ENCODE data around the gene GFRA1.

Gene GFRA1

GRCh38 chr10:116210588-116211346, 62.2 kb downstream of the GFRA1 start:
- no peak for DNase-seq (ENCODE audit: low read depth)
- no peak overlapping the region for H3K4me3 ChIP-seq (ENCODE audit: low read depth, low read length)

GRCh38 chr10:116209781-116210180, 63.2 kb downstream of the GFRA1 start:
- H3K4me3 ChIP-seq (ENCODE audit: low read depth, low read length): no peak overlapping the region
- DNase-seq (ENCODE audit: low read depth): no peak

GRCh38 chr10:116208956-116209567, 63.9 kb downstream of the GFRA1 start:
- DNase-seq (ENCODE audit: low read depth): no peak
- H3K4me3 ChIP-seq (ENCODE audit: low read depth, low read length): no peak overlapping the region

GRCh38 chr10:116207690-116208089, 65.3 kb downstream of the GFRA1 start:
- DNase-seq (ENCODE audit: low read depth): no peak

GRCh38 chr10:116203661-116204060, 69.3 kb downstream of the GFRA1 start:
- DNase-seq (ENCODE audit: low read depth): no peak
- no peak overlapping the region for H3K4me3 ChIP-seq (ENCODE audit: low read depth, low read length)

More at GRCh38 chr10:116207690-116208089, 65.3 kb downstream of the GFRA1 start:
- H3K4me3 ChIP-seq (ENCODE audit: low read depth, low read length): no peak overlapping the region

- DNase-seq (ENCODE audit: low read depth): no peak
- no peak overlapping the region for H3K4me3 ChIP-seq (ENCODE audit: low read depth, low read length)
These were observed 71.2 kb downstream of the GFRA1 start for GRCh38 chr10:116201670-116202430.

GRCh38 chr10:116201011-116201410, 72.0 kb downstream of the GFRA1 start:
- no peak overlapping the region for H3K4me3 ChIP-seq (ENCODE audit: low read depth, low read length)
- DNase-seq (ENCODE audit: low read depth): no peak

GRCh38 chr10:116198676-116199035, 74.3 kb downstream of the GFRA1 start:
- H3K4me3 ChIP-seq (ENCODE audit: low read depth, low read length): no peak overlapping the region
- no peak for DNase-seq (ENCODE audit: low read depth)

- DNase-seq (ENCODE audit: low read depth): no peak
- H3K4me3 ChIP-seq (ENCODE audit: low read depth, low read length): no peak overlapping the region
These were observed 74.9 kb downstream of the GFRA1 start for GRCh38 chr10:116197946-116198675.

GRCh38 chr10:116195583-116195982, 77.4 kb downstream of the GFRA1 start:
- no peak overlapping the region for H3K4me3 ChIP-seq (ENCODE audit: low read depth, low read length)
- DNase-seq (ENCODE audit: low read depth): no peak

- no peak overlapping the region for H3K4me3 ChIP-seq (ENCODE audit: low read depth, low read length)
- no peak for DNase-seq (ENCODE audit: low read depth)
These were observed 78.0 kb downstream of the GFRA1 start for GRCh38 chr10:116195039-116195438.

GRCh38 chr10:116194061-116194460, 78.9 kb downstream of the GFRA1 start:
- DNase-seq (ENCODE audit: low read depth): no peak
- H3K4me3 ChIP-seq (ENCODE audit: low read depth, low read length): no peak overlapping the region

- DNase-seq (ENCODE audit: low read depth): no peak
- H3K4me3 ChIP-seq (ENCODE audit: low read depth, low read length): no peak overlapping the region
These were observed 82.1 kb downstream of the GFRA1 start for GRCh38 chr10:116190883-116191282.

GRCh38 chr10:116186273-116186672, 86.7 kb downstream of the GFRA1 start:
- DNase-seq (ENCODE audit: low read depth): no peak
- no peak overlapping the region for H3K4me3 ChIP-seq (ENCODE audit: low read depth, low read length)

- no peak for DNase-seq (ENCODE audit: low read depth)
- H3K4me3 ChIP-seq (ENCODE audit: low read depth, low read length): no peak overlapping the region
These were observed 87.7 kb downstream of the GFRA1 start for GRCh38 chr10:116185199-116185867.

GRCh38 chr10:116184512-116184794, 88.6 kb downstream of the GFRA1 start:
- H3K4me3 ChIP-seq (ENCODE audit: low read depth, low read length): no peak overlapping the region
- DNase-seq (ENCODE audit: low read depth): no peak

GRCh38 chr10:116183733-116184511, 89.1 kb downstream of the GFRA1 start:
- no peak overlapping the region for H3K4me3 ChIP-seq (ENCODE audit: low read depth, low read length)
- DNase-seq (ENCODE audit: low read depth): no peak

GRCh38 chr10:116182426-116182825, 90.6 kb downstream of the GFRA1 start:
- H3K4me3 ChIP-seq (ENCODE audit: low read depth, low read length): no peak overlapping the region
- DNase-seq (ENCODE audit: low read depth): no peak

- no peak for DNase-seq (ENCODE audit: low read depth)
- no peak overlapping the region for H3K4me3 ChIP-seq (ENCODE audit: low read depth, low read length)
These were observed 94.9 kb downstream of the GFRA1 start for GRCh38 chr10:116178086-116178605.

Measured in skeletal muscle cell (primary cell).